ENCODE measurements around the gene ANO2. TPM values are rescaled to one million over a fixed set of nuclear protein-coding genes. Genes with fewer than 3 reads are reported as not detected.

ANO2 gene
- total and polyA plus RNA-seq, 8 donors: 0.43 to 2.4 (median 0.97) TPM

GRCh38 chr12:5589054-5589453, 356.0 kb downstream of the ANO2 start:
- intact Hi-C loops (cut with DNase I): no loop called here
- Histone ChIP-seq H3K4me1 (no peaks in the 10 kb centered on the region), H3K4me3 (no peak overlapping the region), H3K9me3 (no peaks in the 10 kb centered on the region), H3K27me3 (no peaks in the 10 kb centered on the region), H3K27ac (no peak overlapping the region), H3K36me3 (no peaks in the 10 kb centered on the region)
- FAIRE-seq: no peak
- 52% methylated on average over 7 of the region's 7 CpGs for whole genome bisulfite sequencing, 2 donors
- TF ChIP-seq CTCF (IDR thresholded peaks at IDR 0.05): no peak
- ATAC-seq: no peak
- no peak for DNase-seq

GRCh38 chr12:5588591-5588990, 356.5 kb downstream of the ANO2 start:
- no peak for FAIRE-seq
- 62 to 65% methylated on average over 6 of the region's 6 CpGs for WGBS, 2 donors
- no peak for TF ChIP-seq CTCF (IDR thresholded peaks at IDR 0.05)
- DNase-seq: no peak
- H3K36me3 ChIP-seq: no peaks in the 10 kb centered on the region
- no peak overlapping the region for H3K27ac ChIP-seq
- no peaks in the 10 kb centered on the region for H3K27me3 ChIP-seq
- H3K4me1 ChIP-seq: no peaks in the 10 kb centered on the region
- H3K4me3 ChIP-seq: no peak overlapping the region
- intact Hi-C loops (cut with DNase I): no loop called here
- ATAC-seq: peak in 1 of 4 donors; percentile 23
- no peaks in the 10 kb centered on the region for H3K9me3 ChIP-seq

GRCh38 chr12:5588176-5588575, 356.9 kb downstream of the ANO2 start:
- DNase-seq: no peak
- 53 to 75% methylated on average over 7 of the region's 7 CpGs for WGBS, 2 donors
- no peak for FAIRE-seq

GRCh38 chr12:5587711-5588121, 357.3 kb downstream of the ANO2 start:
- no peak for TF ChIP-seq CTCF (IDR thresholded peaks at IDR 0.05)
- intact Hi-C loops (cut with DNase I): no loop called here
- FAIRE-seq: no peak
- 35 to 49% methylated on average over 5 of the region's 5 CpGs for whole genome bisulfite sequencing, 2 donors
- no peaks in the 10 kb centered on the region for H3K4me1 ChIP-seq
- H3K27ac ChIP-seq: no peak overlapping the region
- H3K9me3 ChIP-seq: no peaks in the 10 kb centered on the region
- H3K27me3 ChIP-seq: no peaks in the 10 kb centered on the region
- ATAC-seq: no peak
- no peaks in the 10 kb centered on the region for H3K36me3 ChIP-seq
- DNase-seq: no peak
- no peak overlapping the region for H3K4me3 ChIP-seq

More at GRCh38 chr12:5588176-5588575, 356.9 kb downstream of the ANO2 start:
- H3K27ac ChIP-seq: no peak overlapping the region
- TF ChIP-seq CTCF (IDR thresholded peaks at IDR 0.05): no peak
- no peak overlapping the region for H3K4me3 ChIP-seq
- H3K9me3 ChIP-seq: no peaks in the 10 kb centered on the region
- intact Hi-C loops (cut with DNase I): no loop called here
- no peak for ATAC-seq
- H3K27me3 ChIP-seq: no peaks in the 10 kb centered on the region
- H3K36me3 ChIP-seq: no peaks in the 10 kb centered on the region
- no peaks in the 10 kb centered on the region for H3K4me1 ChIP-seq

- no peak overlapping the region for H3K4me3 ChIP-seq
- H3K9me3 ChIP-seq: no peaks in the 10 kb centered on the region
- TF ChIP-seq CTCF (IDR thresholded peaks at IDR 0.05): no peak
- WGBS, 2 donors: 37 to 40% methylated on average over 4 of the region's 4 CpGs
- no peak for DNase-seq
- H3K27me3 ChIP-seq: no peaks in the 10 kb centered on the region
- H3K4me1 ChIP-seq: no peaks in the 10 kb centered on the region
- H3K36me3 ChIP-seq: no peaks in the 10 kb centered on the region
- intact Hi-C loops (cut with DNase I): no loop called here
- ATAC-seq: no peak
- no peak overlapping the region for H3K27ac ChIP-seq
- FAIRE-seq: no peak
These were observed 358.9 kb downstream of the ANO2 start for GRCh38 chr12:5586201-5586600.

Measured in pancreas (tissue), 10 donors.